HEK293T (cell line): Measurements from ENCODE around the gene MSTO1.
"Not testable (repeated sequence)": the region's sequence is repeated elsewhere in the genome, so short reads cannot be mapped to it uniquely, and the experiment has no call there.

Source experiments
- CTCF ChIA-PET: fragments of 350-600 bp; formaldehyde crosslinking; extraction: SDS; loops from one replicate; lab custom pipeline; 2021; ENCODE audit warnings: antibody characterized with exemption, inconsistent platforms; lab: Yijun Ruan, JAX
- POLR2A ChIA-PET: fragments of 350-600 bp; formaldehyde crosslinking; extraction: SDS; loops from one replicate; lab custom pipeline; 2020; ENCODE audit warnings: antibody characterized with exemption, inconsistent platforms; lab: Yijun Ruan, JAX
- DNase-seq: peaks from one replicate; pipeline ENCODE4 v3.0.0; 2012; ENCODE audit warnings: mixed read lengths; ENCODE audit errors: extremely low spot score
- ARNT ChIP-seq: fragments of 450-650 bp; IDR thresholded peaks from 2 replicates; pipeline ENCODE4 v1.6.1; 2017; ENCODE audit warnings: mild to moderate bottlenecking
- CTBP1 ChIP-seq: fragments of 450-650 bp; IDR thresholded peaks from 2 replicates; pipeline ENCODE4 v1.6.1; 2016; ENCODE audit warnings: borderline replicate concordance
- ELF4 ChIP-seq: fragments of 450-650 bp; IDR thresholded peaks from 2 replicates; pipeline ENCODE4 v1.6.1; 2017; ENCODE audit warnings: antibody characterized with exemption
- FOXA1 ChIP-seq: fragments of 450-650 bp; IDR thresholded peaks from 2 replicates; pipeline ENCODE4 v1.6.1; 2016; ENCODE audit warnings: mild to moderate bottlenecking
- FOXK2 ChIP-seq: fragments of 450-650 bp; IDR thresholded peaks from 2 replicates; pipeline ENCODE4 v1.6.1; 2016; ENCODE audit warnings: mild to moderate bottlenecking
- FOXM1 ChIP-seq: fragments of 450-650 bp; IDR thresholded peaks from 2 replicates; pipeline ENCODE4 v1.6.1; 2017; ENCODE audit warnings: mild to moderate bottlenecking, borderline replicate concordance
- HDGF ChIP-seq: fragments of 450-650 bp; IDR thresholded peaks from 2 replicates; pipeline ENCODE4 v1.6.1; 2017; ENCODE audit warnings: antibody characterized with exemption, borderline replicate concordance
- L3MBTL2 ChIP-seq: fragments of 450-650 bp; conservative IDR thresholded peaks from 2 replicates; pipeline ENCODE4 v1.6.1; 2016; ENCODE audit warnings: mild to moderate bottlenecking
- LEF1 ChIP-seq: fragments of 450-650 bp; IDR thresholded peaks from 2 replicates; pipeline ENCODE4 v1.6.1; 2017; ENCODE audit warnings: mild to moderate bottlenecking, borderline replicate concordance
- NFRKB ChIP-seq: fragments of 450-650 bp; IDR thresholded peaks from 2 replicates; pipeline ENCODE4 v1.6.1; 2016; ENCODE audit warnings: mild to moderate bottlenecking, moderate library complexity
- PKNOX1 ChIP-seq: fragments of 450-650 bp; IDR thresholded peaks from 2 replicates; pipeline ENCODE4 v1.6.1; 2016
- SP1 ChIP-seq: fragments of 450-650 bp; IDR thresholded peaks from 2 replicates; pipeline ENCODE4 v1.6.1; 2017
- SUZ12 ChIP-seq: fragments of 450-650 bp; IDR thresholded peaks from 2 replicates; pipeline ENCODE4 v1.6.1; 2016; ENCODE audit warnings: mild to moderate bottlenecking
- TARDBP ChIP-seq: fragments of 450-650 bp; IDR thresholded peaks from 2 replicates; pipeline ENCODE4 v1.6.1; 2016
- ZNF384 ChIP-seq: fragments of 450-650 bp; IDR thresholded peaks from 2 replicates; pipeline ENCODE4 v1.6.1; 2016

The MSTO1 gene

DNA sequence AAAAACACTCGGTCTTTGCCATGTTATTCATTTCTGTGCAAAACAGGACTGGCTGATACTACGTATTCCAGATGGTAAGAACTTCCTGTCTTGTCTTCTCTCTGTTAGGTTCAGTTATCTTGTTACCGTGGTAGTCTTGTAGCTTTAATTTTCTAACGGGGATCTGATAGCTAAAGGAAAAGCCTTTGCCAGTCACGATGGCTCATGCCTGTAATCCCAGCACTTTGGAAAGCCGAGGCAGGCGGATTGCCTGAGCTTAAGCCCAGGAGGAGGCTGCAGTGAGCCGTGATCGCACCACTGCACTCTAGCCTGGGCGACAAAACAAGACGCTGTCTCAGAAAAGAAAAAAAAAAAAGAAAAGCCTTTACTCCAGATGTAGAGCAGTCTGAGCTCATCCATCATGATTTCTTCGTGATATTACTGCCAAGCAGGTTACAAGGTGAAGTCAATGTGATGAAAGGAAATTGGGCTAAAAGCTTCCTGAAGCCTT lies 11.1 kb upstream of the MSTO1 start:
- ChIA-PET POLR2A (interaction anchor here (1.0 to 1.5 kb wide), 2 partner anchors 9 to 10 kb away, joined by 3 to 12 read pairs; partner anchors contain the start of gene MSTO1), CTCF (interaction anchor here (0.7 kb wide), 1 partner anchor 114 kb away, joined by 3 read pairs; no protein-coding TSS in a partner anchor)
- TF ChIP-seq L3MBTL2 (no peak), ZNF384 (peak; percentile 85)
- no peak for DNase-seq

GRCh38 chr1:155599828-155600572 lies 10.0 kb upstream of the MSTO1 start:
- DNase-seq, CTCF ChIA-PET, POLR2A ChIA-PET: not testable (repeated sequence)

DNA sequence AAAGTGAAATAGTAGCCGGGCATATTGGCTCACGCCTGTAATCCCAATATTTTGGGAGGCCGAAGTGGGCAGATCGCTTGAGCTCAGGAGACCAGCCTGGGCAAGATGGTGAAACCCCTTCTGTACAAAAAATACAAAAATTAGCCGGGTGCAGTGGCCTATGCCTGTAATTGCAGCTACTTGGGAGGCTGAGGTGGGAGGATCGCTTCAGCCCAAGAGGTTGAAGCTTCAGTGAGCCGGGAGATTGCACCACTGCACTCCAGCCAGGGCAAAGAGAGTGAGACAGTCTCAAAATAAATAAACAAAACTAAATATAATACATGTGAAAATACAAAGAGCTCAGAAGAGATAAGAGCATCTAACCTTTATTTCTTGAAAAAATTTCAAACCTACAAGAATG lies 2.3 kb upstream of the MSTO1 start:
- DNase-seq = no peak
- POLR2A ChIA-PET = interaction anchor here (1.2 kb wide), 1 partner anchor 9 kb away, joined by 3 read pairs; no protein-coding TSS in a partner anchor
- CTCF ChIA-PET = no interaction called here
- no peak for TF ChIP-seq ELF4

DNA sequence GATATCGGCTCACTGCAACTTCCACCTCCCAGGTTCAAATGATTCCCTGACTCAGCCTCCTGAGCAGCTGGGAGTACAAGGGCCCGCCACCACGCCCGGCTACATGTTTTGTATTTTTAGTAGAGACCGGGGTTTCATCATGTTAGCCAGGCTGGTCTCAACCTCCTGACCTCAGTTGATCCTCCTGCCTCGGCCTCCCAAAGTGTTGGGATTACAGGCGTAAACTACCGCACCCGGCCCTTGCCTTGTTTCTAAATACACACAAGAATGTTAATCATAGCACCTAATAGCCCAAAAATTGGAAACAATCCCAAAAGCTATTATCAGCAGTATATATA lies 1.2 kb upstream of the MSTO1 start:
- DNase-seq = no peak
- ChIA-PET POLR2A (interaction anchor here (1.4 to 1.5 kb wide), 2 partner anchors 10 to 136 kb away, joined by 4 to 12 read pairs; no protein-coding TSS in a partner anchor), CTCF (interaction anchor here (0.6 kb wide), 1 partner anchor 35 kb away, joined by 3 read pairs; no protein-coding TSS in a partner anchor)
- TF ChIP-seq FOXM1 = no peak

GRCh38 chr1:155610257-155610647 lies 234 bp downstream of the MSTO1 start:
- POLR2A ChIA-PET = interaction anchor here (1.0 kb wide), 3 partner anchors 9 to 359 kb away, joined by 3 to 4 read pairs (median 4); no protein-coding TSS in a partner anchor
- DNase-seq, CTCF ChIA-PET: not testable (repeated sequence)

DNA sequence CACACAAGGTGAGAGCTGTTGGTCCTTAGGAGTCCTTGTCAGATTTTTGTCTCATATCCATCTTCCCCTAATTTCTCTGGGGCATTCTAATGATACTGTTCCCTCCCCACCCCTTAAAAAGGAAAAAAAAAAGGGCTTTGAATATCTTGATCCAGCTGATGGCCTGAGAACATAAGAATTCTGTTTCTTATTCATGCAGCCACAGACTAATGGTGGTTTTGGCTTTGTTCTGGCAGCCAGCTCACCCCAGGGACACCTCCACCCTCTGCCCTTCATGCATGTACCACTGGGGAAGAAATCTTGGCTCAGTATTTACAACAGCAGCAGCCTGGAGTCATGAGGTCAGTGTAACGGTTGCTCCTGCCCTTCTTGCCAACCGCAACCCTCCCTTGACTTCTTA lies 3.2 kb downstream of the MSTO1 start:
- DNase-seq, POLR2A ChIA-PET, CTCF ChIA-PET: not testable (repeated sequence)

- CTCF ChIA-PET = interaction anchor here (0.6 to 0.7 kb wide), 2 partner anchors 92 to 272 kb away, joined by 3 read pairs; no protein-coding TSS in a partner anchor
- DNase-seq = no peak
- POLR2A ChIA-PET = no interaction called here
- TF ChIP-seq ZNF384 = no peak
- no peak for TF ChIP-seq FOXM1
- TF ChIP-seq PKNOX1 = no peak
- TF ChIP-seq LEF1 = no peak
- TF ChIP-seq HDGF = no peak
- TF ChIP-seq NFRKB = no peak
- TF ChIP-seq L3MBTL2 = no peak
- no peak for TF ChIP-seq SUZ12
- TF ChIP-seq TARDBP = no peak
- TF ChIP-seq CTBP1 = no peak
- no peak for TF ChIP-seq ELF4
- no peak for TF ChIP-seq FOXK2
- TF ChIP-seq ARNT = no peak
- TF ChIP-seq FOXA1 = no peak
Observed at GRCh38 chr1:155622191-155622590, 12.2 kb downstream of the MSTO1 start.

DNA sequence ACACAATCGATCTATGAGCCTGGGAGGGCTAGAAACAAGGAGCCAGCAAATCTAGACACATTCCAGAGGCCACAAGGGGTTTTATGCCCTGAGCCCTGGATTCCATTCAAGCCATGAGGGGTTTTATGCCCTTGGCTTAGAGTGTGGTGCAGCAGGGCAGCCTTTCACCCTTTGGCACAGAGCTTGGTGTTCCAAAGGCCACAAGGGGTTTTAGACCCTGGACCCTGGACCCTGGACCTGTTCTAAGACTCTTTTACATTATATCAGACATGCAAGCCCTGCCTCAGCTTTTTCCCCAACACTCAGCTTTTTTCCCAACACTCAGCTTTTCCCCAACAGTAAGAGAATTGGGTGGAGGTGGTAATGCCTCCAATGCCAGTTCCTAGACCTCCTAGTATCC lies 13.3 kb downstream of the MSTO1 start:
- POLR2A ChIA-PET = no interaction called here
- no peak for TF ChIP-seq PKNOX1
- no peak for TF ChIP-seq SP1
- TF ChIP-seq SUZ12 = no peak
- TF ChIP-seq HDGF = no peak
- no peak for TF ChIP-seq NFRKB
- TF ChIP-seq ELF4 = no peak
- CTCF ChIA-PET = no interaction called here
- no peak for DNase-seq

DNA sequence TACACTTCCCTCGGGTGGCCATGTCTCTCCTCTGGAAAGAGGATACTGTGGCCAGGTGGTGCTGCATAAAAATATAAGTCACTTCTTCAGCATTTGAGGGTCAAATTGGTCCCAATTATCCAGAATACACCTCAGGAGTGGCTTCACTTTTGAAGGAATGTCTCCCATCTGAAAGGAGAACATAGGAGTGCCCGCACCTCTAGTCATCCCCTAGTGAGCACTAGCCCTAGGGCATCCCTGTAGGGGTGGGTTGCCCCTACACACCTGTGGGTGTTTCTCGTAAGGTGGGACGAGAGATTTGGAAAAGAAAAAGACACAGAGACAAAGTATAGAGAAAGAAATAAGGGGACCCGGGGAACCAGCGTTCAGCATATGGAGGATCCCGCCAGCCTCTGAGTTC lies 16.4 kb downstream of the MSTO1 start:
- DNase-seq, POLR2A ChIA-PET, CTCF ChIA-PET: not testable (repeated sequence)
